DND-41 (cell line): ENCODE data around the gene DLGAP1.
"Not testable (repeated sequence)": the region's sequence is repeated elsewhere in the genome, so short reads cannot be mapped to it uniquely, and the experiment has no call there.

ENCODE experiments used
- EZH2 ChIP-seq: IDR thresholded peaks from 3 replicates; pipeline ENCODE4 v1.6.1; 2012; ENCODE audit warnings: borderline replicate concordance, low read depth, mild to moderate bottlenecking, moderate library complexity, low read length, inconsistent platforms; ENCODE audit not compliant: severe bottlenecking
- TF ChIP-seq, protein P1 (sequence below): IDR thresholded peaks from 2 replicates; pipeline ENCODE4 v1.5.1; 2012; ENCODE audit warnings: borderline replicate concordance, low read length, moderate library complexity, mild to moderate bottlenecking; ENCODE audit not compliant: poor library complexity, severe bottlenecking; ENCODE audit errors: extremely low read depth

- TF ChIP-seq, protein P1, sequence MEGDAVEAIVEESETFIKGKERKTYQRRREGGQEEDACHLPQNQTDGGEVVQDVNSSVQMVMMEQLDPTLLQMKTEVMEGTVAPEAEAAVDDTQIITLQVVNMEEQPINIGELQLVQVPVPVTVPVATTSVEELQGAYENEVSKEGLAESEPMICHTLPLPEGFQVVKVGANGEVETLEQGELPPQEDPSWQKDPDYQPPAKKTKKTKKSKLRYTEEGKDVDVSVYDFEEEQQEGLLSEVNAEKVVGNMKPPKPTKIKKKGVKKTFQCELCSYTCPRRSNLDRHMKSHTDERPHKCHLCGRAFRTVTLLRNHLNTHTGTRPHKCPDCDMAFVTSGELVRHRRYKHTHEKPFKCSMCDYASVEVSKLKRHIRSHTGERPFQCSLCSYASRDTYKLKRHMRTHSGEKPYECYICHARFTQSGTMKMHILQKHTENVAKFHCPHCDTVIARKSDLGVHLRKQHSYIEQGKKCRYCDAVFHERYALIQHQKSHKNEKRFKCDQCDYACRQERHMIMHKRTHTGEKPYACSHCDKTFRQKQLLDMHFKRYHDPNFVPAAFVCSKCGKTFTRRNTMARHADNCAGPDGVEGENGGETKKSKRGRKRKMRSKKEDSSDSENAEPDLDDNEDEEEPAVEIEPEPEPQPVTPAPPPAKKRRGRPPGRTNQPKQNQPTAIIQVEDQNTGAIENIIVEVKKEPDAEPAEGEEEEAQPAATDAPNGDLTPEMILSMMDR = not testable (repeated sequence)
- not testable (repeated sequence) for TF ChIP-seq EZH2
Observed at GRCh38 chr18:3694030-3694778, 760.9 kb downstream of the DLGAP1 start.
